Large intestine (tissue), 3 donors: ENCODE data around the gene TM2D1. TPM values are rescaled to one million over a fixed set of nuclear protein-coding genes. Genes with fewer than 3 reads are reported as not detected.
A peak's percentile ranks its signal among the peaks of the same experiment; 100 is the strongest.
"Not testable (repeated sequence)": the region's sequence is repeated elsewhere in the genome, so short reads cannot be mapped to it uniquely, and the experiment has no call there.

Experiments
- DNase-seq, 2 donors: peaks; one replicate each; pipeline versions ENCODE4 v3.0.0 to v3.0.0-alpha.2; 2013
- H3K27ac ChIP-seq: one replicate; pipeline ENCODE4 v1.5.1; 2013; ENCODE audit warnings: low read length
- H3K27me3 ChIP-seq: 2 replicates; pipeline ENCODE4 v1.6.1; 2013; ENCODE audit warnings: low read length; ENCODE audit not compliant: control insufficient read depth, insufficient read depth
- H3K36me3 ChIP-seq: 2 replicates; pipeline ENCODE4 v1.6.1; 2013; ENCODE audit warnings: low read length; ENCODE audit not compliant: control insufficient read depth, insufficient read depth
- H3K4me1 ChIP-seq: one replicate; pipeline ENCODE4 v1.6.1; 2013; ENCODE audit warnings: low read length; ENCODE audit not compliant: control insufficient read depth, insufficient read depth
- H3K4me3 ChIP-seq: one replicate; pipeline ENCODE4 v1.5.1; 2013; ENCODE audit warnings: low read length
- H3K9me3 ChIP-seq: one replicate; pipeline ENCODE4 v1.6.1; 2013; ENCODE audit warnings: mild to moderate bottlenecking, low read depth, low read length, moderate library complexity; ENCODE audit not compliant: control insufficient read depth
- WGBS: methylation state at CpG from one replicate; pipeline ENCODE4 v1.1.5; 2013; ENCODE audit warnings: low lambda C conversion rate; ENCODE audit not compliant: insufficient coverage; 5-methylcytosine and 5-hydroxymethylcytosine counted together
- polyA plus RNA-seq: library from polyadenylated mRNA; unstranded; fragments of 120-200 nt; gene quantifications from one replicate; pipeline ENCODE4 v1.2.1, GENCODE V29; 2013

The TM2D1 gene
- polyA plus RNA-seq, 1 donor = 54.5 TPM

DNA sequence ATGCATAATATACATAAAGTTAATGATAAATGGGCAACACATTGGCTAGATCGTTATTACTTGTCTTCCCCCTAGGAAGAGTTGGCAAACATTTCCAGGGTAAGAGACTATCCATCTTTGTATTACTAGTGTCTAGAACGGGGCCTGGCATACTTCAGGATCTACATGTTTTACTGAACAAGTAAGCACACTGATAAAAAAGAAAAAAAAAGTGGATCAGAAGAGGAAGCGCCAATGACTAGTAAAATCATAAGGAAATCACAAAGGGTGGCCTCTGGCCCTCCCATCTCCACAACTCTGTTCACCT, 482 bp downstream of the TM2D1 start:
- WGBS = 0% methylated on average over 1 of the region's 3 CpGs

GRCh38 chr1:61718996-61719663, 5.8 kb downstream of the TM2D1 start:
- H3K4me3 ChIP-seq, DNase-seq, H3K4me1 ChIP-seq, H3K27me3 ChIP-seq, H3K36me3 ChIP-seq, H3K27ac ChIP-seq, H3K9me3 ChIP-seq: not testable (repeated sequence)
- 86% methylated on average over 1 of the region's 8 CpGs for WGBS

More for the DNA sequence above, 482 bp downstream of the TM2D1 start:
- Histone ChIP-seq H3K27me3 (no peaks in the 10 kb centered on the region), H3K4me1 (no peaks in the 10 kb centered on the region), H3K9me3 (no peaks in the 10 kb centered on the region), H3K4me3 (peak overlapping the region; percentile 92), H3K36me3 (no peaks in the 10 kb centered on the region), H3K27ac (peak overlapping the region; percentile 73)
- DNase-seq = no peak

- no peak for DNase-seq
- H3K27ac ChIP-seq = no peak overlapping the region
- H3K4me3 ChIP-seq = no peak overlapping the region
- H3K27me3 ChIP-seq = no peaks in the 10 kb centered on the region
- H3K36me3 ChIP-seq = peaks cover 19% of the 10 kb centered on the region
- no peaks in the 10 kb centered on the region for H3K9me3 ChIP-seq
- peaks cover 2% of the 10 kb centered on the region for H3K4me1 ChIP-seq
These were observed 13.0 kb downstream of the TM2D1 start for GRCh38 chr1:61711969-61712368.

DNA sequence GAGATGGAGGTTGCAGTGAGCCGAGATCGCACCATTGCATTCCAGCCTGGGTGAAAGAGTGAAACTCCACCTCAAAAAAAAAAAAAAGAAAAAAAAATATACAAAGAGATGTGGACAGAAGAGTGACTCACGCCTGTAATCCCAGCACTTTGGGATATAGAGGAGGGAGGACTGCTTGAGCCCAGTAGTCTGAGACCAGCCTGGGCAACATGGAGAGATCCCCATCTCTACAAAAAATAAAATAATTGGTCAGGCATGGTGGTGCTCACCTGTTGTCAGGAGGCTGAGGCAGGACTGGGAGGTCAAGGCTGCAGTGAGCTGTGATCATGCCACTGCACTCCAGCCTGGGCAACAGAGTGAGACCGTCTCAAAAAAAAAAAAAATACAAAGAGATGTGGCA, 13.7 kb downstream of the TM2D1 start:
- not testable (repeated sequence) for DNase-seq, H3K9me3 ChIP-seq, H3K4me3 ChIP-seq, H3K4me1 ChIP-seq, H3K27ac ChIP-seq, H3K27me3 ChIP-seq
- H3K36me3 ChIP-seq = peaks cover 26% of the 10 kb centered on the region
- 67% methylated on average over 1 of the region's 4 CpGs for WGBS

- Histone ChIP-seq H3K27ac (no peak overlapping the region), H3K36me3 (peaks cover 33% of the 10 kb centered on the region), H3K27me3 (no peaks in the 10 kb centered on the region), H3K4me1 (peaks cover 2% of the 10 kb centered on the region), H3K4me3 (no peak overlapping the region), H3K9me3 (no peaks in the 10 kb centered on the region)
- peak in 1 of 2 donors; percentile 23 for DNase-seq
- no CpG with 5 or more reads among the region's 2 CpGs for WGBS
These were observed 15.0 kb downstream of the TM2D1 start for GRCh38 chr1:61709908-61710289.

GRCh38 chr1:61708953-61709907, 15.7 kb downstream of the TM2D1 start:
- no peaks in the 10 kb centered on the region for H3K9me3 ChIP-seq
- WGBS = 100% methylated on average over 1 of the region's 7 CpGs
- H3K4me1 ChIP-seq = peaks cover 2% of the 10 kb centered on the region
- H3K27me3 ChIP-seq = no peaks in the 10 kb centered on the region
- no peak for DNase-seq
- H3K27ac ChIP-seq = no peak overlapping the region
- peaks cover 39% of the 10 kb centered on the region for H3K36me3 ChIP-seq
- H3K4me3 ChIP-seq = no peak overlapping the region

GRCh38 chr1:61699911-61700851, 24.8 kb downstream of the TM2D1 start:
- DNase-seq = peak in 1 of 2 donors; percentile 34
- Histone ChIP-seq H3K27ac (no peak overlapping the region), H3K36me3 (peaks cover 22% of the 10 kb centered on the region)

DNA sequence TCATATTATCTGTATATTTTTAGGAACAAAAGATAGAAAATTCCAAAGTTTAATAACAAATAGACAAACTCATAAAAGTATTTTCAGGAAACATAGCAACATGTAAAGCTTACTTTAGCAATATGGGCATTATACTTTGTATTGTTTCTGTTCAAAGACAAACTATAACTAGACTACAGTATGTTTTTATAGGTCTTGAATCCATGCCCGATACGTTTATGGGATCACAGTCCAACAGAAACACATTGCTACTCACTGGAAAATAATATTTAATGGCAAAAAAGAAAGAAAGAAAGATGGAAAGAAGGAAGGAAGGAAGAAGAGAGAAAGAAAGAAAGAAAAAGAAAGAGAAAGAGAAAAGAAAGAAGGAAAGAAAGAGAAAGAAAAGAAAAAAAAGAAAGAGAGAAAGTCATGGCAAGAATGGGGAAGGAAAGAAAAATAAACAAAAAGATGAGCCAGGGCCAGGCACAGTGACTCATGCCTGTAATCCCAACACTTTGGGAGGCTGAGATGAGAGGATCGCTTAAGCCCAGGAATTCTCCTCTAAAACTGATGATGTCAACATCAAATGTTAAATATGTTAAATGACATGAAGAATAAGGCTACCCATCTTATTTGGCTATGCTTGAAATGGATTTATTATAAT, 32.7 kb downstream of the TM2D1 start:
- Histone ChIP-seq H3K4me1 (no peaks in the 10 kb centered on the region), H3K27me3 (no peaks in the 10 kb centered on the region), H3K4me3 (no peak overlapping the region), H3K36me3 (peaks cover 6% of the 10 kb centered on the region), H3K27ac (no peak overlapping the region), H3K9me3 (no peaks in the 10 kb centered on the region)
- WGBS = 70% methylated on average over 2 of the region's 3 CpGs
- DNase-seq = no peak

More at GRCh38 chr1:61699911-61700851, 24.8 kb downstream of the TM2D1 start:
- Histone ChIP-seq H3K4me1 (no peaks in the 10 kb centered on the region), H3K4me3 (no peak overlapping the region), H3K9me3 (no peaks in the 10 kb centered on the region), H3K27me3 (no peaks in the 10 kb centered on the region)
- WGBS = no CpG with 5 or more reads among the region's 3 CpGs

GRCh38 chr1:61687901-61688300, 37.0 kb downstream of the TM2D1 start:
- Histone ChIP-seq H3K4me3 (no peak overlapping the region), H3K9me3 (no peaks in the 10 kb centered on the region), H3K36me3 (peaks cover 12% of the 10 kb centered on the region), H3K4me1 (peaks cover 8% of the 10 kb centered on the region), H3K27me3 (no peaks in the 10 kb centered on the region), H3K27ac (no peak overlapping the region)
- WGBS = 86% methylated on average over 1 of the region's 1 CpG
- no peak for DNase-seq

DNA sequence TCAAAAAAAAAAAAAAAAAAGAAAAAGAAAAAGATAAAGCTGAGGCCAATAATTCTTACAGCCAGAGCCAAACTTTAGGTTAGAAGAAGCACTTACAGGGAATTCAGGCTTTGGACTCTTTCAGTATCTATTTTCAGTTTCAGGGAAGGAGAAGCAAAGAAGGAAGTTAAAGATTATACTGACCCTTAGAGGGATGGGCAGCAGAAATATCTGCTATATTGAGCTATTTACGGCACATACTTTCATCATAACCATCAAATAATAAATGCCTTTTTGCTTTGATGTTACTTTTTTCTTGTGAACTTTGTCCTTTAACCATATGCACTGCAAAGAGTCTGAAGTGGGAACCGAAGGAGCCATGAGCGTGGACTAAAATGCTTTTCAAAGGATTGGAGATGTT, 42.0 kb downstream of the TM2D1 start:
- no peaks in the 10 kb centered on the region for H3K27me3 ChIP-seq
- no peaks in the 10 kb centered on the region for H3K9me3 ChIP-seq
- H3K4me3 ChIP-seq = no peak overlapping the region
- peaks cover 21% of the 10 kb centered on the region for H3K4me1 ChIP-seq
- H3K27ac ChIP-seq = peak overlapping the region; percentile 87
- 20% methylated on average over 1 of the region's 3 CpGs for WGBS
- DNase-seq = peak; percentile 50 to 88
- H3K36me3 ChIP-seq = peaks cover 17% of the 10 kb centered on the region
